GM12878 (cell line): Measurements from ENCODE around the gene CRYBB1.

Source experiments
- ASH2L ChIP-seq: fragments of 300-600, 200-600 bp; sonication (generic); IDR thresholded peaks from 2 replicates; pipeline ENCODE4 v1.6.1; 2017; ENCODE audit warnings: low read depth, mild to moderate bottlenecking, borderline replicate concordance
- JUND ChIP-seq: IDR thresholded peaks from 2 replicates; pipeline ENCODE4 v1.6.1; 2012; ENCODE audit warnings: low read depth, mild to moderate bottlenecking, low read length, improper control_type of control experiment, moderate library complexity
- KAT2A ChIP-seq: conservative IDR thresholded peaks from 2 replicates; pipeline ENCODE4 v1.6.1; 2011; ENCODE audit warnings: low read depth, low read length; ENCODE audit not compliant: control insufficient read depth
- POLR2A ChIP-seq: IDR thresholded peaks from 2 replicates; pipeline ENCODE4 v1.6.1; 2011; ENCODE audit warnings: low read depth, mild to moderate bottlenecking, low read length
- RAD21 ChIP-seq: IDR thresholded peaks from 2 replicates; pipeline ENCODE4 v1.6.1; 2011; ENCODE audit warnings: mild to moderate bottlenecking, low read depth, low read length, moderate library complexity; ENCODE audit not compliant: insufficient read depth
- RCOR1 ChIP-seq: conservative IDR thresholded peaks from 2 replicates; pipeline ENCODE4 v1.6.1; 2012; ENCODE audit warnings: low read depth, low read length, improper control_type of control experiment
- SMC3 ChIP-seq: IDR thresholded peaks from 2 replicates; pipeline ENCODE4 v1.6.1; 2011; ENCODE audit warnings: low read length, improper control_type of control experiment, borderline replicate concordance
- TBL1XR1 ChIP-seq: IDR thresholded peaks from 2 replicates; pipeline ENCODE4 v1.6.1; 2012; ENCODE audit warnings: low read depth, low read length, improper control_type of control experiment
- YY1 ChIP-seq: IDR thresholded peaks from 2 replicates; pipeline ENCODE4 v1.6.1; 2011; ENCODE audit warnings: low read depth, mild to moderate bottlenecking, low read length
- TF ChIP-seq, protein P1 (sequence below): IDR thresholded peaks from 2 replicates; pipeline ENCODE4 v1.6.1; 2011; ENCODE audit warnings: borderline replicate concordance, low read depth, mild to moderate bottlenecking, moderate library complexity, mixed read lengths, low read length; ENCODE audit not compliant: insufficient read depth; ENCODE audit errors: extremely low read length
- TF ChIP-seq, protein P2 (sequence below): IDR thresholded peaks from 2 replicates; pipeline ENCODE4 v1.6.1; 2012; ENCODE audit warnings: low read depth, low read length, improper control_type of control experiment
- TF ChIP-seq, protein P3 (sequence below), 3 experiments: IDR thresholded peaks in 2 of 3; conservative IDR thresholded peaks in 1 of 3; 2 replicates each; pipeline ENCODE4 v1.5.1; 2011; ENCODE audit warnings: low read depth in 3 of 3, low read length in 3 of 3, mild to moderate bottlenecking in 3 of 3, control low read depth in 2 of 3, moderate library complexity in 2 of 3, inconsistent platforms in 1 of 3, mixed read lengths in 1 of 3; ENCODE audit not compliant: control insufficient read depth in 2 of 3, insufficient read depth in 1 of 3; ENCODE audit errors: extremely low read depth in 1 of 3
- TF ChIP-seq, protein P4 (sequence below): fragments of 450-650 bp; IDR thresholded peaks from 2 replicates; pipeline ENCODE4 v1.6.1; 2016; ENCODE audit warnings: mild to moderate bottlenecking, moderate library complexity, borderline replicate concordance
- TF ChIP-seq, protein P5 (sequence below): IDR thresholded peaks from 2 replicates; pipeline ENCODE4 v1.6.1; 2011; ENCODE audit warnings: mild to moderate bottlenecking, low read depth, low read length, moderate library complexity; ENCODE audit not compliant: insufficient replicate concordance

DNA sequence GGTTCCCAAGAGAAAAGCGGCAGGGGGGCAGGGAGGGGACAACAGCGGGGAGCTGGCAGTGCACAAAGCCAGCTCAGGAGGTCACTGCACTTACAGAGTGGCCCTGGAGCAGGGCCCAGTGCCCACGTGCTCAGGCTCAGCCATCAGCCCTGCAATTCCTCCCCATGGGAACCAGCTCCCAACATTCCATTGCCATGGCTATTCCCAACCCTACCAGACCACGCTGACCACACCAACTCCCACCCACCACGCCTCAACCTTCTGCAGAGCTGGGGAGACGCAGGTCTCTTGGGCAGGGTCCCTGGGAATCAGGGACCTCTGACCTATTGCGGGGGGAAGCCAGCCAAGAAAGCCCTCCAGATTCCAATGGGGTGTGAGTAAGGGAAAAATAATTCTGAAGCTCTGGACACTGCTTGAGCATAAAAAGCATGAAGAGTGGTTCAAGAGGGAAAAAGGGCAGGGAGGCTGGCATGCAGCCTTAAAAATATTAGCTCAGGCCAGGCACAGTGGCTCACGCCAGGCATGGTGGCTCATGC lies 67.3 kb downstream of the CRYBB1 start:
- TF ChIP-seq, protein P1, sequence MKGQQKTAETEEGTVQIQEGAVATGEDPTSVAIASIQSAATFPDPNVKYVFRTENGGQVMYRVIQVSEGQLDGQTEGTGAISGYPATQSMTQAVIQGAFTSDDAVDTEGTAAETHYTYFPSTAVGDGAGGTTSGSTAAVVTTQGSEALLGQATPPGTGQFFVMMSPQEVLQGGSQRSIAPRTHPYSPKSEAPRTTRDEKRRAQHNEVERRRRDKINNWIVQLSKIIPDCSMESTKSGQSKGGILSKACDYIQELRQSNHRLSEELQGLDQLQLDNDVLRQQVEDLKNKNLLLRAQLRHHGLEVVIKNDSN = no peak
- TF ChIP-seq, protein P2, sequence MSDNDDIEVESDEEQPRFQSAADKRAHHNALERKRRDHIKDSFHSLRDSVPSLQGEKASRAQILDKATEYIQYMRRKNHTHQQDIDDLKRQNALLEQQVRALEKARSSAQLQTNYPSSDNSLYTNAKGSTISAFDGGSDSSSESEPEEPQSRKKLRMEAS = no peak
- TF ChIP-seq RAD21 = no peak
- TF ChIP-seq, protein P3, sequence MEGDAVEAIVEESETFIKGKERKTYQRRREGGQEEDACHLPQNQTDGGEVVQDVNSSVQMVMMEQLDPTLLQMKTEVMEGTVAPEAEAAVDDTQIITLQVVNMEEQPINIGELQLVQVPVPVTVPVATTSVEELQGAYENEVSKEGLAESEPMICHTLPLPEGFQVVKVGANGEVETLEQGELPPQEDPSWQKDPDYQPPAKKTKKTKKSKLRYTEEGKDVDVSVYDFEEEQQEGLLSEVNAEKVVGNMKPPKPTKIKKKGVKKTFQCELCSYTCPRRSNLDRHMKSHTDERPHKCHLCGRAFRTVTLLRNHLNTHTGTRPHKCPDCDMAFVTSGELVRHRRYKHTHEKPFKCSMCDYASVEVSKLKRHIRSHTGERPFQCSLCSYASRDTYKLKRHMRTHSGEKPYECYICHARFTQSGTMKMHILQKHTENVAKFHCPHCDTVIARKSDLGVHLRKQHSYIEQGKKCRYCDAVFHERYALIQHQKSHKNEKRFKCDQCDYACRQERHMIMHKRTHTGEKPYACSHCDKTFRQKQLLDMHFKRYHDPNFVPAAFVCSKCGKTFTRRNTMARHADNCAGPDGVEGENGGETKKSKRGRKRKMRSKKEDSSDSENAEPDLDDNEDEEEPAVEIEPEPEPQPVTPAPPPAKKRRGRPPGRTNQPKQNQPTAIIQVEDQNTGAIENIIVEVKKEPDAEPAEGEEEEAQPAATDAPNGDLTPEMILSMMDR (IDR thresholded peaks at IDR 0.05 in 2 of 3, conservative IDR thresholded peaks at IDR 0.05 in 1 of 3; ENCODE audit: control insufficient read depth in 2 of 3, extremely low read depth in 1 of 3, insufficient read depth in 1 of 3, low read depth in 3 of 3, low read length in 3 of 3) = no peak
- no peak for TF ChIP-seq TBL1XR1
- TF ChIP-seq, protein P4, sequence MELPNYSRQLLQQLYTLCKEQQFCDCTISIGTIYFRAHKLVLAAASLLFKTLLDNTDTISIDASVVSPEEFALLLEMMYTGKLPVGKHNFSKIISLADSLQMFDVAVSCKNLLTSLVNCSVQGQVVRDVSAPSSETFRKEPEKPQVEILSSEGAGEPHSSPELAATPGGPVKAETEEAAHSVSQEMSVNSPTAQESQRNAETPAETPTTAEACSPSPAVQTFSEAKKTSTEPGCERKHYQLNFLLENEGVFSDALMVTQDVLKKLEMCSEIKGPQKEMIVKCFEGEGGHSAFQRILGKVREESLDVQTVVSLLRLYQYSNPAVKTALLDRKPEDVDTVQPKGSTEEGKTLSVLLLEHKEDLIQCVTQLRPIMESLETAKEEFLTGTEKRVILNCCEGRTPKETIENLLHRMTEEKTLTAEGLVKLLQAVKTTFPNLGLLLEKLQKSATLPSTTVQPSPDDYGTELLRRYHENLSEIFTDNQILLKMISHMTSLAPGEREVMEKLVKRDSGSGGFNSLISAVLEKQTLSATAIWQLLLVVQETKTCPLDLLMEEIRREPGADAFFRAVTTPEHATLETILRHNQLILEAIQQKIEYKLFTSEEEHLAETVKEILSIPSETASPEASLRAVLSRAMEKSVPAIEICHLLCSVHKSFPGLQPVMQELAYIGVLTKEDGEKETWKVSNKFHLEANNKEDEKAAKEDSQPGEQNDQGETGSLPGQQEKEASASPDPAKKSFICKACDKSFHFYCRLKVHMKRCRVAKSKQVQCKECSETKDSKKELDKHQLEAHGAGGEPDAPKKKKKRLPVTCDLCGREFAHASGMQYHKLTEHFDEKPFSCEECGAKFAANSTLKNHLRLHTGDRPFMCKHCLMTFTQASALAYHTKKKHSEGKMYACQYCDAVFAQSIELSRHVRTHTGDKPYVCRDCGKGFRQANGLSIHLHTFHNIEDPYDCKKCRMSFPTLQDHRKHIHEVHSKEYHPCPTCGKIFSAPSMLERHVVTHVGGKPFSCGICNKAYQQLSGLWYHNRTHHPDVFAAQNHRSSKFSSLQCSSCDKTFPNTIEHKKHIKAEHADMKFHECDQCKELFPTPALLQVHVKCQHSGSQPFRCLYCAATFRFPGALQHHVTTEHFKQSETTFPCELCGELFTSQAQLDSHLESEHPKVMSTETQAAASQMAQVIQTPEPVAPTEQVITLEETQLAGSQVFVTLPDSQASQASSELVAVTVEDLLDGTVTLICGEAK = no peak
- no peak for TF ChIP-seq YY1
- no peak for TF ChIP-seq SMC3
- TF ChIP-seq, protein P5, sequence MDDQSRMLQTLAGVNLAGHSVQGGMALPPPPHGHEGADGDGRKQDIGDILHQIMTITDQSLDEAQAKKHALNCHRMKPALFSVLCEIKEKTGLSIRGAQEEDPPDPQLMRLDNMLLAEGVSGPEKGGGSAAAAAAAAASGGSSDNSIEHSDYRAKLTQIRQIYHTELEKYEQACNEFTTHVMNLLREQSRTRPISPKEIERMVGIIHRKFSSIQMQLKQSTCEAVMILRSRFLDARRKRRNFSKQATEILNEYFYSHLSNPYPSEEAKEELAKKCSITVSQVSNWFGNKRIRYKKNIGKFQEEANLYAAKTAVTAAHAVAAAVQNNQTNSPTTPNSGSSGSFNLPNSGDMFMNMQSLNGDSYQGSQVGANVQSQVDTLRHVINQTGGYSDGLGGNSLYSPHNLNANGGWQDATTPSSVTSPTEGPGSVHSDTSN = no peak
- no peak for TF ChIP-seq KAT2A
- TF ChIP-seq JUND = no peak
- TF ChIP-seq POLR2A = no peak
- TF ChIP-seq RCOR1 = no peak
- TF ChIP-seq ASH2L = no peak
